ENCODE results near the gene ZFP62.
A peak's percentile ranks its signal among the peaks of the same experiment; 100 is the strongest.

The ZFP62 gene

GRCh38 chr5:180869587-180869986 is 8.5 kb upstream of the ZFP62 start:
- Histone ChIP-seq H3K9me2 (replicated peaks; ENCODE audit: insufficient read depth, low read length) (no peaks in the 10 kb centered on the region), H4K20me1 (ENCODE audit: low read depth, low read length) (no peaks in the 10 kb centered on the region), H2AFZ (ENCODE audit: low read depth, low read length, severe bottlenecking) (no peak overlapping the region), H3K79me2 (ENCODE audit: insufficient read depth, low read length) (no peaks in the 10 kb centered on the region), H3K9me3 (ENCODE audit: insufficient read depth, low read length) (no peaks in the 10 kb centered on the region), H3F3A (ENCODE audit: insufficient read depth) (no peaks in the 10 kb centered on the region), H3K27me3 (ENCODE audit: low read length) (no peaks in the 10 kb centered on the region), H3K4me3 (ENCODE audit: insufficient read depth, low read length, poor library complexity, severe bottlenecking) (no peak overlapping the region), H3K4me2 (ENCODE audit: low read depth, low read length, poor library complexity, severe bottlenecking) (no peak overlapping the region), H3K27ac (ENCODE audit: low read depth, low read length) (no peak overlapping the region), H3K9ac (ENCODE audit: low read length) (no peak overlapping the region), H3K36me3 (ENCODE audit: low read length) (no peaks in the 10 kb centered on the region)
- TF ChIP-seq EZH2phosphoT487 (conservative IDR thresholded peaks at IDR 0.05; ENCODE audit: low read length) (no peak), CTCF (IDR thresholded peaks at IDR 0.05; ENCODE audit: insufficient read depth, low read length, poor library complexity, severe bottlenecking) (no peak)

GRCh38 chr5:180868960-180869359 is 7.9 kb upstream of the ZFP62 start:
- Histone ChIP-seq H3K9me3 (ENCODE audit: insufficient read depth, low read length) (no peaks in the 10 kb centered on the region), H3K4me2 (ENCODE audit: low read depth, low read length, poor library complexity, severe bottlenecking) (no peak overlapping the region), H3K9ac (ENCODE audit: low read length) (no peak overlapping the region), H3K27me3 (ENCODE audit: low read length) (no peaks in the 10 kb centered on the region), H3K4me3 (ENCODE audit: insufficient read depth, low read length, poor library complexity, severe bottlenecking) (no peak overlapping the region), H3K27ac (ENCODE audit: low read depth, low read length) (no peak overlapping the region), H3K36me3 (ENCODE audit: low read length) (no peaks in the 10 kb centered on the region), H3K9me2 (replicated peaks; ENCODE audit: insufficient read depth, low read length) (no peaks in the 10 kb centered on the region), H4K20me1 (ENCODE audit: low read depth, low read length) (no peaks in the 10 kb centered on the region), H3F3A (ENCODE audit: insufficient read depth) (no peaks in the 10 kb centered on the region), H2AFZ (ENCODE audit: low read depth, low read length, severe bottlenecking) (no peak overlapping the region), H3K79me2 (ENCODE audit: insufficient read depth, low read length) (no peaks in the 10 kb centered on the region)
- TF ChIP-seq EZH2phosphoT487 (conservative IDR thresholded peaks at IDR 0.05; ENCODE audit: low read length) = no peak
- TF ChIP-seq CTCF (IDR thresholded peaks at IDR 0.05; ENCODE audit: insufficient read depth, low read length, poor library complexity, severe bottlenecking) = peak; percentile 78

GRCh38 chr5:180866985-180867384 is 5.9 kb upstream of the ZFP62 start:
- Histone ChIP-seq H3K9me2 (replicated peaks; ENCODE audit: insufficient read depth, low read length) (no peaks in the 10 kb centered on the region), H3K9me3 (ENCODE audit: insufficient read depth, low read length) (no peaks in the 10 kb centered on the region), H3K79me2 (ENCODE audit: insufficient read depth, low read length) (no peaks in the 10 kb centered on the region), H3K27ac (ENCODE audit: low read depth, low read length) (no peak overlapping the region), H2AFZ (ENCODE audit: low read depth, low read length, severe bottlenecking) (no peak overlapping the region), H3K4me2 (ENCODE audit: low read depth, low read length, poor library complexity, severe bottlenecking) (peak overlapping the region; percentile 36), H3F3A (ENCODE audit: insufficient read depth) (peaks cover 8% of the 10 kb centered on the region), H3K9ac (ENCODE audit: low read length) (0 out of 2 replicates have a peak overlapping the region, but pooled peaks have one; percentile 10), H3K27me3 (ENCODE audit: low read length) (no peaks in the 10 kb centered on the region), H3K36me3 (ENCODE audit: low read length) (no peaks in the 10 kb centered on the region), H3K4me3 (ENCODE audit: insufficient read depth, low read length, poor library complexity, severe bottlenecking) (no peak overlapping the region), H4K20me1 (ENCODE audit: low read depth, low read length) (no peaks in the 10 kb centered on the region)
- TF ChIP-seq CTCF (IDR thresholded peaks at IDR 0.05; ENCODE audit: insufficient read depth, low read length, poor library complexity, severe bottlenecking) (no peak), EZH2phosphoT487 (conservative IDR thresholded peaks at IDR 0.05; ENCODE audit: low read length) (no peak)
